Transverse colon (tissue), 4 donors: ENCODE measurements around the gene LLCFC1.

Experiments
- EP300 ChIP-seq: sonication (generic); formaldehyde crosslinking; IDR thresholded peaks from one replicate; pipeline ENCODE4 v1.6.1; 2017; ENCODE audit warnings: antibody characterized with exemption, low read depth
- POLR2A ChIP-seq: fragments of 450-650 bp; IDR thresholded peaks from one replicate; pipeline ENCODE4 v1.6.1; 2016; ENCODE audit warnings: antibody characterized with exemption, mild to moderate bottlenecking, moderate library complexity
- POLR2AphosphoS5 ChIP-seq, 3 donors: sonication (generic); formaldehyde crosslinking; IDR thresholded peaks; one replicate each; pipeline ENCODE4 v1.6.1; 2016; ENCODE audit warnings: antibody characterized with exemption in 3 of 3
- TF ChIP-seq, protein P1 (sequence below), 5 experiments: fragments of 200-600 bp in 3 of 5; fragments of 450-650 bp in 2 of 5; sonication (generic) in 3 of 5; IDR thresholded peaks; 1 replicate in 2 of 5; 2 replicates in 3 of 5; pipeline ENCODE4 v1.5.1; 2016 to 2017; ENCODE audit warnings: antibody characterized with exemption in 5 of 5, inconsistent platforms in 3 of 5, mild to moderate bottlenecking in 2 of 5, moderate library complexity in 1 of 5

DNA sequence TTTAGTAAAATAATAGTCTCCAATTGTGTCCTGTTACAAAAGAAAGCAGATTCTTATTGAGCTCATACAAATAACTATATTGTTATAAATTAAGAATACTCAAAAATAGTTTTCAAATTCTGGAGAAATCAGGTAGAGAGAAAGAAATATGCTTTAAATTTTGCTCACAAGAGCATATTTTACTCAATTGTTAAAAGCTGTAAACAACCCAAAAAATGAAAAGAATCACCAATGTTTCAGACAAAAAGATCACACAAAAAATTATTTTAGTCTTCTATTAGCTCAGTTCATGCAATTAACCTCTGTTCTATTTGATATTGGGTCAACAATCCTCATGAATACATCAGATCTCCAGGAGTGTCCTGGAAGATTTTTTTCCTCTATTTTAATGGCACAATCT is 35.2 kb upstream of the LLCFC1 start:
- TF ChIP-seq, protein P1, sequence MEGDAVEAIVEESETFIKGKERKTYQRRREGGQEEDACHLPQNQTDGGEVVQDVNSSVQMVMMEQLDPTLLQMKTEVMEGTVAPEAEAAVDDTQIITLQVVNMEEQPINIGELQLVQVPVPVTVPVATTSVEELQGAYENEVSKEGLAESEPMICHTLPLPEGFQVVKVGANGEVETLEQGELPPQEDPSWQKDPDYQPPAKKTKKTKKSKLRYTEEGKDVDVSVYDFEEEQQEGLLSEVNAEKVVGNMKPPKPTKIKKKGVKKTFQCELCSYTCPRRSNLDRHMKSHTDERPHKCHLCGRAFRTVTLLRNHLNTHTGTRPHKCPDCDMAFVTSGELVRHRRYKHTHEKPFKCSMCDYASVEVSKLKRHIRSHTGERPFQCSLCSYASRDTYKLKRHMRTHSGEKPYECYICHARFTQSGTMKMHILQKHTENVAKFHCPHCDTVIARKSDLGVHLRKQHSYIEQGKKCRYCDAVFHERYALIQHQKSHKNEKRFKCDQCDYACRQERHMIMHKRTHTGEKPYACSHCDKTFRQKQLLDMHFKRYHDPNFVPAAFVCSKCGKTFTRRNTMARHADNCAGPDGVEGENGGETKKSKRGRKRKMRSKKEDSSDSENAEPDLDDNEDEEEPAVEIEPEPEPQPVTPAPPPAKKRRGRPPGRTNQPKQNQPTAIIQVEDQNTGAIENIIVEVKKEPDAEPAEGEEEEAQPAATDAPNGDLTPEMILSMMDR (IDR thresholded peaks at IDR 0.05), result no peak
- TF ChIP-seq POLR2A (no peak), EP300 (no peak), POLR2AphosphoS5 (IDR thresholded peaks at IDR 0.05) (no peak)
